Natural killer cell treated with Interleukin-12 subunit alpha and Interleukin-12 subunit beta and Interleukin-15 and Interleukin-18, amount 100 ng/mL, for 72 hours (primary cell): ENCODE measurements around the gene SCFD1. TPM values are rescaled to one million over a fixed set of nuclear protein-coding genes. Genes with fewer than 3 reads are reported as not detected.
A peak's percentile ranks its signal among the peaks of the same experiment; 100 is the strongest.
"Not testable (repeated sequence)": the region's sequence is repeated elsewhere in the genome, so short reads cannot be mapped to it uniquely, and the experiment has no call there.

ENCODE experiments used
- ATAC-seq, 2 donors: fragments of 150-1000 bp; cut with Tn5 transposase in 1 of 2; sonication (Bioruptor Pico), chemical (Tn5 transposase) in 1 of 2; 2 replicates each; pipeline ENCODE4 v1.10.0; 2021
- DNase-seq: peaks from one replicate; pipeline ENCODE4 v3.0.0; 2022; ENCODE audit warnings: low spot score
- H3K27ac Mint-ChIP-seq, 2 donors: 1 replicate in 1 of 2; 2 replicates in 1 of 2; pipeline ENCODE4 v1.8.0; 2022; ENCODE audit warnings: mixed read lengths in 2 of 2, mild to moderate bottlenecking in 1 of 2, moderate library complexity in 1 of 2
- H3K27me3 Mint-ChIP-seq, 2 donors: 1 replicate in 1 of 2; 2 replicates in 1 of 2; pipeline ENCODE4 v1.8.0; 2022; ENCODE audit warnings: mixed read lengths in 2 of 2
- H3K36me3 Mint-ChIP-seq: one replicate; pipeline ENCODE4 v1.8.0; 2022; ENCODE audit warnings: mixed read lengths
- H3K4me1 Mint-ChIP-seq, 2 donors: 1 replicate in 1 of 2; 2 replicates in 1 of 2; pipeline ENCODE4 v1.8.0; 2022; ENCODE audit warnings: low read depth in 2 of 2, mixed read lengths in 2 of 2, mild to moderate bottlenecking in 1 of 2
- H3K4me3 Mint-ChIP-seq: one replicate; pipeline ENCODE4 v1.8.0; 2022; ENCODE audit warnings: mixed read lengths
- H3K9me3 Mint-ChIP-seq: 2 replicates; pipeline ENCODE4 v1.8.0; 2022; ENCODE audit warnings: mixed read lengths
- total RNA-seq, 2 donors: library from RNA; stranded (reverse); gene quantifications; one replicate each; pipeline ENCODE4 v1.2.3, GENCODE V29; 2022

SCFD1 gene
- total RNA-seq, 2 donors from 2014 or later: 75.9 to 79.4 TPM

DNA sequence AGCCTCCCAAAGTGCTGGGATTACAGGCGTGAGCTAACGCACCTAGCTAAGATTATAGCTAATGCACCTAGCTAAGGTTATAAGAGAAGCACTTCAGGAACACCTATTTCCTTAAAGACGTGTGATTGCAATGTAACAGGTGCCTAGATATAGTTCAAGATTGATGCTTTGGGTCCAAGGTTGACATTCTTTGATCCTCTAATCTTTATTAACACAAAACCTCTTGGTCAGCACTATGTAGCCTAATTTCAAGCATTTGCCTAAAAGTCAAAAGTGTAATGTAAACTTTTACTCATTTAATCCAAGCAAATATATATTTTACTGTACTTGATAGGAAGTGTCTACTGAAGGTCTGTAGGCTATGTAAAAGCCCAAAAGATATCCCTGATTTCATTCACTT is 36.5 kb downstream of the SCFD1 start:
- H3K27ac Mint-ChIP-seq: no peak overlapping the region
- no peak for DNase-seq
- no peak for ATAC-seq
- peaks cover 17% of the 10 kb centered on the region for H3K36me3 Mint-ChIP-seq
- peaks cover 0 to 6% of the 10 kb centered on the region in 2 donors for H3K4me1 Mint-ChIP-seq
- no peak overlapping the region for H3K4me3 Mint-ChIP-seq
- H3K27me3 Mint-ChIP-seq: no peaks in the 10 kb centered on the region
- no peaks in the 10 kb centered on the region for H3K9me3 Mint-ChIP-seq

DNA sequence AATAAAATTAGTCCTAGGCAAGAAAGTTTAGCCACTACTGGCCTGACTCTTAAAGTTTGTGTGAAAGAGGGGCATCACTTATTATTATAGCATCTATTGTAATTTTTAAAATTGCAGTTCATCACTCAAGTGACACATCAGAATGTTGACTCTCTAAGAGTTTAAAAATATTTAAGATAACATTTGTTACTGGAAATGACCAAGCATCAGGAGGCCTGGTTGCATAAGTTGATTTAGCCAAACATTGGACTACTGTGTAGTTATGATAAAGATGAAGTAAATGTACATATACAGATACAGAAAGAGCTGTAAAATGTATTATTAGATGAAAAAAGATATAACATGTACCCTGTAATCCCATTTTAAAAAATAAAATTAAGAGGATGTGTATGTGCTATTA is 47.5 kb downstream of the SCFD1 start:
- H3K9me3 Mint-ChIP-seq: peaks cover 9% of the 10 kb centered on the region
- DNase-seq (no peak), ATAC-seq (no peak)
- no peaks in the 10 kb centered on the region for H3K27me3 Mint-ChIP-seq
- H3K4me1 Mint-ChIP-seq: peaks cover 8 to 19% of the 10 kb centered on the region in 2 donors
- H3K36me3 Mint-ChIP-seq: peaks cover 15% of the 10 kb centered on the region
- no peak overlapping the region for H3K4me3 Mint-ChIP-seq
- no peak overlapping the region for H3K27ac Mint-ChIP-seq

DNA sequence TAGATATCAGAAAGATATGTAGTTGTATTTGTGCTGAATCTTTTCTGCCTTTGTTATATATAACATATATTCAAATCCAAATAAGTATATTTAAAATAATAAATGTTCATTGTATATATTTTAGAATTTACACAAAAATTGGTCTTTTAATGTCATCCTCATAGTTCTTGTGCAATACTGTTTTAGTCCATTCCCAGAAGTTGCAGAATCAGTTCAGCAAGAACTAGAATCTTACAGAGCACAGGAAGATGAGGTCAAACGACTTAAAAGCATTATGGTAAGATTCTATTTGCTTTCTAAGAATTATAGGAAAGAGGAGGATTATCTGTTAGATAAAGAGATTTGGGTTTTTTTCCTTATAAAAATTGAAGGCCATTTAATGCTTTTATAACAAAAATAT is 51.0 kb downstream of the SCFD1 start:
- DNase-seq (no peak), ATAC-seq (no peak)
- Mint-ChIP-seq H3K36me3 (peaks cover 6% of the 10 kb centered on the region), H3K4me1 (peaks cover 3 to 6% of the 10 kb centered on the region in 2 donors), H3K9me3 (no peaks in the 10 kb centered on the region), H3K4me3 (no peak overlapping the region), H3K27ac (no peak overlapping the region), H3K27me3 (no peaks in the 10 kb centered on the region)

DNA sequence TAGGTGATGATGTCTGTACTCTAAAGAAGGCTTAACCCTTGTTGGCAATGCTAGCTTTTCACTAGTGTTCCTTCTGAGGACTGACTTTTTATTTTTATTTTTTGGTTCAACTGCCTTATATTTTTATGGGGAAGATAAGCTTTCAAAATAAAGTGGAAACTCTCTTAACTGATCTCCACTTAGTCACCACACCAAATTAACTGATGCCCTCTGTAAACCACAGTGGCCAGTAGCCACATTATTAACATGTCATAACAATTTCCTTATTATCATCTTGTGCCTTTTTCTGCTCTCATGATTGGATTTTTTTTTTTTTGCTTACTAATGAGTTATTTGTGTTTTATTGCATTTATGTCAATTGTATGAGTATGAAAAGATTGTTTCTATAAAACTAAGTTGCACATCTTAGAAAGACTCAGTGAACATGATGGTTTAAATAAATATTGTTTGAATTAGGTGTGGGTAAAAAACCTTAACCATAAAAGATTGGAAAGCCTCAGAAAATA is 56.9 kb downstream of the SCFD1 start:
- no peak overlapping the region for H3K4me3 Mint-ChIP-seq
- H3K9me3 Mint-ChIP-seq: no peaks in the 10 kb centered on the region

DNA sequence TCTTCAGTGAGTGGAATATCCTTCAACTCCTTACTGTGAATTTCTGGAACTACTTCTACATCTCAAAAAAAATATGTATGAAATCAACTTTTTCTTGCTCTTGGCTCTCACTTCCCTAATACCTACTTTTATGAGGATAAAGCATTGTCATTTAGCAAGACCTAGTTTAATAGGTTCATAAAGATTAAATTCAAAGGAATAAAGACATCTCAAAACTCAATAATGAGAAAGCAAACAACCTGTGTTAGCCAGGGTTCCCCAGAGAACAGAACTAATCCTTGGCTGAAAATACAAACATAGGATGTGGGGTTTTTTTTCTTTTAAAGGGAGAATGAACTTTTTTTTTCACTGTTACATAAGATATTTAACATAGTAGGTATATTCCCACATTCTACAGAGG is 57.9 kb downstream of the SCFD1 start:
- no peak overlapping the region for H3K4me3 Mint-ChIP-seq
- no peaks in the 10 kb centered on the region for H3K9me3 Mint-ChIP-seq
- peaks cover 6% of the 10 kb centered on the region for H3K36me3 Mint-ChIP-seq
- no peaks in the 10 kb centered on the region for H3K4me1 Mint-ChIP-seq
- no peaks in the 10 kb centered on the region for H3K27me3 Mint-ChIP-seq
- H3K27ac Mint-ChIP-seq: peak overlapping the region in 1 of 2 donors; percentile 53
- no peak for ATAC-seq
- DNase-seq: no peak

More for the DNA sequence above, 56.9 kb downstream of the SCFD1 start:
- ATAC-seq: no peak
- DNase-seq: no peak
- Mint-ChIP-seq H3K27me3 (no peaks in the 10 kb centered on the region), H3K36me3 (peaks cover 6% of the 10 kb centered on the region), H3K4me1 (no peaks in the 10 kb centered on the region), H3K27ac (no peak overlapping the region)

DNA sequence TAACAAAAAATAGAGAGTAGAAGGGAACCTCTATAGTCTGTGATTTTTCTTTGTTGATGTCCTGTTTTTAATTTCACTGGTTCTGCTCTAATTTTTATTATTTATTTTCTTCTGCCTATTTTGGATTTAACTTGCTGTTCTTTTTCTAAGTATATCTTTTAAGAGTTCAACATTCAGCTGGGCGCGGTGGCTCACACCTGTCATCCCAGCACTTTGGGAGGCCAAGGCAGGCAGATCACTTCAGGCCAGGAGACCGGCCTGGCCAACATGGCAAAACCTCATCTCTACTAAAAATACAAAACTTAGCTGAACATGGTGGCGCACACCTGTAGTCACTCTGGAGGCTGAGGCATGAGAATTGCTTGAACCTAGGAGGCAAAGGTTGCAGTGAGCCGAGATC is 58.7 kb downstream of the SCFD1 start:
- DNase-seq, ATAC-seq, H3K4me3 Mint-ChIP-seq, H3K36me3 Mint-ChIP-seq, H3K27me3 Mint-ChIP-seq, H3K4me1 Mint-ChIP-seq, H3K9me3 Mint-ChIP-seq, H3K27ac Mint-ChIP-seq: not testable (repeated sequence)

DNA sequence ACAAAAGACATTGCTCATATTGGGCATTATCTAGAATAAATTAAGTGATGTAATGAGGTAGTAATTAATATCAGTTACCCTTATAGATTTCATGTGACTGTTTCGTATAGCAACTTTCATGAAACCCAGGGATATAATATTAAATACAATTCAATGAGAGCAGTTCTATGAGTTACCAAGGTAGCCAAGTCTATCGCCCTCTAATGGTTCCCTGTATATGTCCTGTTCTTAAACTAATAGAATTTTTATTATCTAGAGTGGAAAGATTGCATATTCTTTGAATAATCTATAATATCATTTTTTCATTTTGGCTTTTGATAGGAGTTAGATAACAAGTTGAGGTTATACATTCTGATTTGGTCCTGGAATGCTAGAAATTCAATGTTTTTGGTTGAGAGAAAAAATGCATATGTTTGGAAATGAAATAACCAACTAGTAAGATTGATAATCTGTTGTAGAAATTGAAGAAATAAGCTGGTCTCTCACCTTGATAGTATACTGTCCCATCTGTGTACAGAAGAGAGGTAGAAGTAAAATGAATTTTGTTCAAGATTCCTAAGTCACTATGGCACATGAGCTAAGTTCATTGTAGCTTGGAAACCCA is 59.7 kb downstream of the SCFD1 start:
- Mint-ChIP-seq H3K9me3 (no peaks in the 10 kb centered on the region), H3K4me3 (no peak overlapping the region), H3K27me3 (no peaks in the 10 kb centered on the region), H3K4me1 (no peaks in the 10 kb centered on the region), H3K27ac (no peak overlapping the region), H3K36me3 (no peaks in the 10 kb centered on the region)
- ATAC-seq: no peak
- no peak for DNase-seq

DNA sequence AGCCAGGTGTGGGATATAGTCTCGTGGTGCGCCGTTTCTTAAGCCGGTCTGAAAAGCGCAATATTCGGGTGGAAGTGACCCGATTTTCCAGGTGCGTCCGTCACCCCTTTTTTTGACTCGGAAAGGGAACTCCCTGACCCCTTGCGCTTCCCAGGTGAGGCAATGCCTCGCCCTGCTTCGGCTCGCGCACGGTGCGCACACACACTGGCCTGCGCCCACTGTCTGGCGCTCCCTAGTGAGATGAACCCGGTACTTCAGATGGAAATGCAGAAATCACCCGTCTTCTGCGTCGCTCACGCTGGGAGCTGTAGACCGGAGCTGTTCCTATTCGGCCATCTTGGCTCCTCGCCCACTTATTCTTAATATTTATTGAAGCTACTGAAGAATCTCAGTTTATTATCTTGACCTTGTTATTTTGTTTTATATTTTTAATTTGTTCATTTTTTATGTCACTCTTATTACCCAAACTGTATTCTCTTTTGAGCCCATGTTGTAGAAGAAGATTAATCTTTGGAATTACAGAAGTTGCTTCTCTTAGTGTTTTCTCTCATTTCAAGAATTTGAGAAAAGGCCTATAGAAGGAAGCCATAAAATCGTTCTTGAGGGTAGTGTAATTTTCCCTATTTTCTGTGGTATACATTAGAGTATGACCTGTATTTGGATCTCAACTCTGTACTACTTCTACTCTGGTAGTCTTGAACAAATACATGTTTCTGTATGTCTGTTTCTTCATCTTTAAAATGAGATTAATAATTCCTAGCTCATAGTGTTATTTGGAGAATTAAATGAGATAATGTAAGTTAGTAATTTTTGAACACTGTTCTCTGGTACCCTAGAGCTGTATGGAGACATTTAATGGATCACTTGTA is 68.6 kb downstream of the SCFD1 start:
- H3K36me3 Mint-ChIP-seq, H3K27me3 Mint-ChIP-seq, ATAC-seq, DNase-seq, H3K4me3 Mint-ChIP-seq, H3K9me3 Mint-ChIP-seq: not testable (repeated sequence)
- Mint-ChIP-seq H3K4me1 (peaks cover 5 to 12% of the 10 kb centered on the region in 2 donors), H3K27ac (peak overlapping the region in 1 of 2 donors; percentile 87)

DNA sequence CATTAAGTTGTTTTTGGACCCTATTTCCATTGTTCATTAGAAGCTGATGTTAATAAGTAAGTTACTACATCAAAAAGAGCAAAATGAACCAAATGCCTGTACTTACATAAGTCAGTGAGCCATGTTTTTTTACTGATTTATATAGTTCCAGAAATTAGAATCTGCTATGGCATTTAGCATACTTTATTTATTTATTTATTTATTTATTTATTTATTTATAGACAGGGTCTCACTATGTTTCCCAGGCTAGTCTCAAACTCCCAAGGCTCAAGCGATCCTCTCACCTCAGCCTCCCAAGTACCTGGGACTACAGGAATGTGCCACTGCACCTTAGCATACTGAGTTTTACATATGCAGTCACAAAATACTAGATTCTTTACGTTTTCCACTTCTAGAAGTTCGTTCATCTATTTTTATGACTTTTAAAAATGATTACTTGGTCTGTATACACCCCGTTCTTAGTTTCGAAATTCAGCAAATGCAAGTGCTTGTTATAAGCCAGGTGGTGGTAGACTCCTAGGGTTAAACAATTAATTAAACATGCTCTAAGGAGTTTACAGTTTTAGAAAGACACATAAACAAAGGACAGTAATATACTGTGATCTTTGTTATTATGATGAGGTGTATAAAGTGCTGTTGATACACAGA is 69.8 kb downstream of the SCFD1 start:
- Mint-ChIP-seq H3K4me3 (no peak overlapping the region), H3K27me3 (no peaks in the 10 kb centered on the region), H3K27ac (no peak overlapping the region), H3K4me1 (peaks cover 5 to 15% of the 10 kb centered on the region in 2 donors), H3K9me3 (no peaks in the 10 kb centered on the region), H3K36me3 (no peaks in the 10 kb centered on the region)
- DNase-seq (no peak), ATAC-seq (no peak)

DNA sequence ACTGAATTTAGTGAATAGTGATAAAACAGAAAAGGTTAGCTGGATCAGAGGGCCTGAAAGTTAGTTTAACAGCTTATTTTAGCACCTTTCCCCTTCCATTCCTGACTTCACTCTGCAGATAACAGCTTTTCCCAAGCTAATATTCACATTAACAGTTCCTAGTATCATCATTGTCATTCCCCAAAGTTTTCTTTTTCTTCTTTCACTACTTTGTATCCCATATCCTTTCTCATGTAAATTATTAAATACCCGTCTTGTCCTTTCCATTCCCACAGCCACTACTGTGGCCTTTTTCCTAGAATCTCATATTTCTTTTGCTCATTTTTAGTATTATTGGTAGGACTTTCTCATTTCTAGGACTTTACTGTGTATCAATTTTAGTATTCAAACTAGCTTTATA is 70.5 kb downstream of the SCFD1 start:
- Mint-ChIP-seq H3K9me3 (no peaks in the 10 kb centered on the region), H3K27ac (no peak overlapping the region), H3K4me1 (peaks cover 5 to 15% of the 10 kb centered on the region in 2 donors), H3K4me3 (no peak overlapping the region), H3K36me3 (no peaks in the 10 kb centered on the region), H3K27me3 (no peaks in the 10 kb centered on the region)
- no peak for ATAC-seq
- no peak for DNase-seq

DNA sequence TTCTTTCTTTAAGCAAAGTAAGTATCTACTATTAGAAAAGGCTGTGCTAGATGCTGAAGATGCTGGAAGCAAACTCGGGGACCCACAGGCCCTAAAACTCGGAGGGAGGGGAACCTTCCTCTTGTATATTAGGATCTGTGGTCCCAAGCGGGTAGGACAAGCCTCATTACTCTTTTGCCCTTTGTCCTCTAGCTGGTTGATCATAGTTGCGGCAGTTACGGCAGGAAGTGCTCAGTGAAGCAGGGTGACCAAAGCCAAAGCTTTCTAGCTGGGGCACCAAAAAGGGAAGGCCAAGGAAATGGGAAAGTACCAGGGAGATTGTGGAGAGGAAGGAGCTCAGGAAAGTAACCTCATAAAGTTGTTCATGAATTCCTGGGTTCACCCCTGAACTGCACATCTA is 76.3 kb downstream of the SCFD1 start:
- no peak overlapping the region for H3K4me3 Mint-ChIP-seq
- no peak for DNase-seq
- H3K9me3 Mint-ChIP-seq: no peaks in the 10 kb centered on the region
- H3K36me3 Mint-ChIP-seq: no peaks in the 10 kb centered on the region
- H3K27ac Mint-ChIP-seq: no peak overlapping the region
- ATAC-seq: no peak
- H3K27me3 Mint-ChIP-seq: no peaks in the 10 kb centered on the region
- H3K4me1 Mint-ChIP-seq: peaks cover 0 to 3% of the 10 kb centered on the region in 2 donors

DNA sequence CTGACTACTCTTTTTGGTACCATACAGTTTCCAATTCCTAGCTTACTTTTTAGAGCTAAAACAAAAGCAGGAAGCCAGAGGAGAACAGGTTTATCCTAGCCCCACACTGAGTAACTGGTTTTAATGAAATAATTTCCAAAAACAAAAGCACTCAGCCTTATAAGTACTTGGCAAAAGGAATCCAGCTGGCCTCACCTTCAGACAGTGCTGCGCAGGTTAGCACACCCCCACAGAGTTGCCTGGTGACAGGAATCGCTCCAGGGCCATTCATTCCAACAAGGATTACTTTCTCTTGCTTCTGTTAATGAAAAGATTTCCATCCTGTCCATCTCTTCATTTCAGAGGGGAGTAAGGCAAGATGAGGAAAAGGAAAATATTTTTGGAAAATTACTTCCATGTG is 84.6 kb downstream of the SCFD1 start:
- Mint-ChIP-seq H3K27ac (no peak overlapping the region), H3K4me3 (no peak overlapping the region), H3K36me3 (peaks cover 4% of the 10 kb centered on the region), H3K9me3 (no peaks in the 10 kb centered on the region), H3K4me1 (peaks cover 0 to 2% of the 10 kb centered on the region in 2 donors), H3K27me3 (no peaks in the 10 kb centered on the region)
- ATAC-seq: no peak
- no peak for DNase-seq

DNA sequence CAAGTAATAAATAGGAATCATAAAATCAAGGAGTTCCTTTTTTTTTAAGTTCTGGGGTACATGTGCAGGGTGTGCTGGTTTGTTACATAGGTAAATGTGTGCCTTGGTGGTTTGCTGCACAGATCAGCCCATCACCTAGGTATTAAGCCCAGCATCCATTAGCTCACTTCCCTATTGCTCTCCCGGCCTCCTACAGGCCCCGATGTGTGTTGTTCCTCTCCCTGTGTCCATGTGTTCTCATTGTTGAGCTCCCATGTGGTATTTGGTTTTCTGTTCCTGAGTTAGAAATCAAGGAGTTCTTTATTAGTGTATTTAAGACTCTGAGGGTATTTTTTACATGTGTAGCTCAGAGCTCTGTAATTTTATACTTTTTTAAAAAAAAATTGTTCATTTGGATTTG is 86.0 kb downstream of the SCFD1 start:
- H3K36me3 Mint-ChIP-seq: peaks cover 4% of the 10 kb centered on the region
- H3K4me1 Mint-ChIP-seq: peaks cover 0 to 2% of the 10 kb centered on the region in 2 donors
- no peak for DNase-seq
- H3K27ac Mint-ChIP-seq: no peak overlapping the region
- H3K9me3 Mint-ChIP-seq: no peaks in the 10 kb centered on the region
- no peak overlapping the region for H3K4me3 Mint-ChIP-seq
- no peak for ATAC-seq
- no peaks in the 10 kb centered on the region for H3K27me3 Mint-ChIP-seq

DNA sequence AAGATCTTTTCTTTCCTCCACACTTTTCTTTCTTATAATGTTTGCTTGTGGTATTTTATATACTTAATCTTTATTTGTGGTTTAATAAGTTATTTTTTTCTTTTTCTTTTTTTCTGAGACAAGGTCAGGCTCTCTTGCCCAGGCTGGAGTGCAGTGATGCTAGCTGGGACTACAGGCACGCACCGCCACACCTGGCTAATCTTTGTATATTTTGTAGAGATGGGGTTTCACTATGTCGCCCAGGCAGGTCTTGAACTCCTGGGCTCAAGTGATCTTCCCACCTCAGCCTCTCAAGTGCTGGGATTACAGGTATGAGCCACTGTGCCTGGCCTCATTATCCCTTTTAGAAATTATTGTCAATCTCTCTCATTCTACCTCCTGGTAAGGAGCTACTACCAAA is 87.1 kb downstream of the SCFD1 start:
- Mint-ChIP-seq H3K4me3 (no peak overlapping the region), H3K27ac (no peak overlapping the region), H3K36me3 (peaks cover 4% of the 10 kb centered on the region), H3K9me3 (no peaks in the 10 kb centered on the region), H3K27me3 (no peaks in the 10 kb centered on the region), H3K4me1 (peaks cover 0 to 2% of the 10 kb centered on the region in 2 donors)
- ATAC-seq (no peak), DNase-seq (no peak)
